HUDEP-2 (cell line): ENCODE measurements around the gene RAG1.

Experiments used
- DNase-seq, 76 experiments: peaks; one replicate each; lab custom pipeline; 2025; ENCODE audit not compliant: unreplicated experiment in 76 of 76; lab: John Stamatoyannopoulos, UW

The RAG1 gene

GRCh38 chr11:36627006-36627405 lies 59.2 kb downstream of the RAG1 start:
- DNase-seq, result no peak

GRCh38 chr11:36627471-36627870 lies 59.7 kb downstream of the RAG1 start:
- DNase-seq, result no peak

GRCh38 chr11:36628141-36628540 lies 60.3 kb downstream of the RAG1 start:
- no peak for DNase-seq

GRCh38 chr11:36628765-36629244 lies 61.0 kb downstream of the RAG1 start:
- no peak for DNase-seq
